Naive thymus-derived CD4-positive, alpha-beta T cell (primary cell): Measurements from ENCODE around the gene FAM72B. TPM values are rescaled to one million over a fixed set of nuclear protein-coding genes. Genes with fewer than 3 reads are reported as not detected.
"Not testable (repeated sequence)": the region's sequence is repeated elsewhere in the genome, so short reads cannot be mapped to it uniquely, and the experiment has no call there.

Experiments
- ATAC-seq: fragments of 150-1000 bp; cut with Tn5 transposase; 2 replicates; pipeline ENCODE4 v1.10.0; 2021; ENCODE audit warnings: mild to moderate bottlenecking, moderate library complexity
- CTCF ChIA-PET: fragments of 350-600 bp; sonication (Branson Sonifier 250); formaldehyde crosslinking; loops from one replicate; lab custom pipeline; 2021; ENCODE audit warnings: antibody characterized with exemption; lab: Charles Lee
- POLR2A ChIA-PET: fragments of 350-600 bp; sonication (Branson Sonifier 250); formaldehyde crosslinking; loops from one replicate; lab custom pipeline; 2021; ENCODE audit warnings: antibody characterized with exemption, inconsistent platforms; lab: Charles Lee
- DNase-seq, 9 donors: peaks; one replicate each; pipeline versions ENCODE4 v3.0.0 to v3.0.0-alpha.2; 2020 to 2022; ENCODE audit warnings: mixed read lengths in 1 of 9
- H3K27ac ChIP-seq: one replicate; pipeline ENCODE4 v1.7.0; 2013; ENCODE audit warnings: mild to moderate bottlenecking, low read depth, low read length, moderate library complexity
- H3K27me3 ChIP-seq, 2 donors: one replicate each; pipeline ENCODE4 v1.7.0; 2013; ENCODE audit warnings: low read length in 2 of 2, mild to moderate bottlenecking in 2 of 2, moderate library complexity in 2 of 2; ENCODE audit not compliant: control insufficient read depth in 2 of 2, insufficient read depth in 2 of 2
- H3K36me3 ChIP-seq, 3 experiments: 1 replicate in 2 of 3; 2 replicates in 1 of 3; pipeline ENCODE4 v1.7.0; 2013; ENCODE audit warnings: low read length in 3 of 3, mild to moderate bottlenecking in 3 of 3, moderate library complexity in 1 of 3; ENCODE audit not compliant: insufficient read depth in 3 of 3, control insufficient read depth in 2 of 3
- H3K4me1 ChIP-seq, 2 donors: one replicate each; pipeline ENCODE4 v1.7.0; 2013; ENCODE audit warnings: low read length in 2 of 2, mild to moderate bottlenecking in 2 of 2, moderate library complexity in 1 of 2; ENCODE audit not compliant: control insufficient read depth in 2 of 2, insufficient read depth in 2 of 2
- H3K4me3 ChIP-seq: 2 replicates; pipeline ENCODE4 v1.7.0; 2013; ENCODE audit warnings: mild to moderate bottlenecking, low read length
- H3K9me3 ChIP-seq, 3 experiments: 1 replicate in 2 of 3; 2 replicates in 1 of 3; pipeline ENCODE4 v1.7.0; 2013; ENCODE audit warnings: low read length in 3 of 3; ENCODE audit not compliant: control insufficient read depth in 2 of 3
- H3K27ac Mint-ChIP-seq, 9 donors: one replicate each; pipeline ENCODE4 v1.8.0; 2020 to 2022; ENCODE audit warnings: mixed read lengths in 9 of 9, mild to moderate bottlenecking in 8 of 9, moderate library complexity in 5 of 9, inconsistent platforms in 2 of 9
- H3K27me3 Mint-ChIP-seq, 5 donors: one replicate each; pipeline ENCODE4 v1.8.0; 2021 to 2022; ENCODE audit warnings: mixed read lengths in 5 of 5, mild to moderate bottlenecking in 1 of 5
- H3K36me3 Mint-ChIP-seq, 5 donors: one replicate each; pipeline ENCODE4 v1.8.0; 2020 to 2022; ENCODE audit warnings: mixed read lengths in 5 of 5, mild to moderate bottlenecking in 3 of 5, inconsistent platforms in 1 of 5
- H3K4me1 Mint-ChIP-seq, 7 donors: one replicate each; pipeline ENCODE4 v1.8.0; 2020 to 2022; ENCODE audit warnings: mixed read lengths in 7 of 7, mild to moderate bottlenecking in 3 of 7, inconsistent platforms in 1 of 7
- H3K4me3 Mint-ChIP-seq, 10 donors: one replicate each; pipeline ENCODE4 v1.8.0; 2020 to 2022; ENCODE audit warnings: mild to moderate bottlenecking in 10 of 10, mixed read lengths in 10 of 10, moderate library complexity in 6 of 10, inconsistent platforms in 2 of 10
- H3K9me3 Mint-ChIP-seq, 11 donors: one replicate each; pipeline ENCODE4 v1.8.0; 2020 to 2022; ENCODE audit warnings: mixed read lengths in 11 of 11, mild to moderate bottlenecking in 4 of 11, inconsistent platforms in 1 of 11, moderate library complexity in 1 of 11
- intact Hi-C, 2 donors: fragments of 100-400 bp; cut with micrococcal nuclease; formaldehyde crosslinking; loops; one replicate each; pipeline ENCODE4 v1.15.1; 2023
- polyA plus RNA-seq, 2 donors: library from polyadenylated mRNA; unstranded; fragments of 300-500 nt; fragmentation: Illumina TruSeq; gene quantifications; one replicate each; pipeline ENCODE4 v1.2.3, GENCODE V29; 2021
- total RNA-seq, 6 experiments: library from RNA in 5 of 6; stranded (reverse) in 5 of 6; gene quantifications; 1 replicate in 5 of 6; 2 replicates in 1 of 6; pipeline ENCODE4 v1.2.3 and lab custom pipeline; 2021 to 2026

Gene FAM72B
- total and polyA plus RNA-seq, 7 experiments from 2014 or later = 0.27 to 14.2 (median 0.53) TPM; not detected in 1

DNA sequence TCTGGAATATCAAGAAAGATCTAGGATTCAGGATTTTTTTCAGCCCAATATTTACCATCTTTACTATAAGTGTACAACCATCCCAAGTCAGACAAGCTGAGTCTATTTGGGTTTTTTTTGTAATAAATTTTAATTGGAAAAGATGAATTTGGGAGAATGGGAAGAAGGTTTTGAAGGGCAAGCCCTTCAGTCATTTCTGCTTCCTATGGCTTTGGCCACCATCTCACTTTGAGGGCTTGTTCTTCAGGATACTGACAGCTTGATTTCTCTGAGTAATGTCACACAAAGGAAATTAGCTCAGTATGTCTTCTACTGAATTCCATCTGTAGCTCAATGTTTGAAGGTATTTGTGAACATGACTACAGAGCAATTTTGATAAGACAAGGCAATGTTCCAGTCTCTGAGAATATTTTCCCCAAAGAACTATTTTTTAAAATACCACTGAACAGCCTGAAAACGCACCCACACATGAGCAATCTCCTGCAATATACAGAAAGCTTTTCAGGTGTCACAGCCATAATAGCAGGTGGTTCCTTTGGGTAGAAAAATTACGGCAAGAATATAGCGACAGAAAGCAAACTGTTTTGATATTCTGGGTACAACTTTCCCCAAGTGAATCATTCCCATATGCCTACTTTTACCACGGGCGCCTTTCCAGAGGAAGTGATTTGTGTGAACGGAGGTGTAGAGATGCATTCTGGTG, 22.8 kb downstream of the FAM72B start:
- H3K27me3 ChIP-seq, H3K27ac ChIP-seq, intact Hi-C loops, H3K27ac Mint-ChIP-seq, H3K9me3 Mint-ChIP-seq, DNase-seq, POLR2A ChIA-PET, H3K36me3 ChIP-seq, H3K27me3 Mint-ChIP-seq, H3K4me3 Mint-ChIP-seq, H3K4me1 ChIP-seq, H3K4me3 ChIP-seq, H3K4me1 Mint-ChIP-seq, H3K36me3 Mint-ChIP-seq, ATAC-seq, CTCF ChIA-PET, H3K9me3 ChIP-seq: not testable (repeated sequence)

DNA sequence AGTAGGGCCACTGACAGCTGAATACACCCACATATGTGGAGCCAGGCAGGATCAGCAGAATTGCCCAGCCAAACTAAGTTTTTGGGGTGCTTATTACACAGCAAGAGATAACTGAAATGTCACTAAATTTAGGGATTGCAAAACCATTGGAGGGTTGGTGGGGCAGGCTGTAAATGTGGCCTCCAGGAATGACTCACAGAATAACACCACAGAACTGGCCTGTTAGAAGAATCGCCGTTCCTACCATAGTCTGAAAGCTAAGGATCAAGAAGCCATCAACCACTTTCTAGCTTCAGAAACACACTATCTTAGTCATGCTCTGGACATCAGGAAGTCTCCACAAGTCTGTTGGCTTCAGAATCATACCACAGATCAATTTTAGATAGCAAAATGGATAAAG, 24.0 kb downstream of the FAM72B start:
- intact Hi-C loops = not testable (repeated sequence)

GRCh38 chr1:121157609-121158008, 26.5 kb downstream of the FAM72B start:
- H3K27me3 ChIP-seq, intact Hi-C loops, POLR2A ChIA-PET, DNase-seq, H3K27ac Mint-ChIP-seq, H3K36me3 ChIP-seq, H3K4me3 Mint-ChIP-seq, H3K4me3 ChIP-seq, H3K27ac ChIP-seq, CTCF ChIA-PET, H3K9me3 ChIP-seq, H3K36me3 Mint-ChIP-seq, H3K27me3 Mint-ChIP-seq, H3K4me1 Mint-ChIP-seq, H3K9me3 Mint-ChIP-seq, H3K4me1 ChIP-seq: not testable (repeated sequence)
- ATAC-seq = peak; percentile 34

More for the DNA sequence above, 24.0 kb downstream of the FAM72B start:
- H3K4me1 ChIP-seq, H3K4me3 ChIP-seq, H3K36me3 ChIP-seq, H3K4me1 Mint-ChIP-seq, DNase-seq, H3K27ac Mint-ChIP-seq, H3K27ac ChIP-seq, H3K4me3 Mint-ChIP-seq, POLR2A ChIA-PET, H3K27me3 Mint-ChIP-seq, H3K36me3 Mint-ChIP-seq, H3K27me3 ChIP-seq, H3K9me3 Mint-ChIP-seq, H3K9me3 ChIP-seq, CTCF ChIA-PET: not testable (repeated sequence)
- ATAC-seq = peak; percentile 52

- CTCF ChIA-PET, H3K9me3 ChIP-seq, H3K4me1 Mint-ChIP-seq, H3K4me3 ChIP-seq, H3K4me1 ChIP-seq, DNase-seq, H3K36me3 Mint-ChIP-seq, POLR2A ChIA-PET, H3K4me3 Mint-ChIP-seq, intact Hi-C loops, H3K27me3 ChIP-seq, H3K27ac Mint-ChIP-seq, H3K27ac ChIP-seq, H3K27me3 Mint-ChIP-seq, H3K9me3 Mint-ChIP-seq, H3K36me3 ChIP-seq: not testable (repeated sequence)
- ATAC-seq = peak; percentile 31
These were observed 27.1 kb downstream of the FAM72B start for GRCh38 chr1:121156958-121157603.

DNA sequence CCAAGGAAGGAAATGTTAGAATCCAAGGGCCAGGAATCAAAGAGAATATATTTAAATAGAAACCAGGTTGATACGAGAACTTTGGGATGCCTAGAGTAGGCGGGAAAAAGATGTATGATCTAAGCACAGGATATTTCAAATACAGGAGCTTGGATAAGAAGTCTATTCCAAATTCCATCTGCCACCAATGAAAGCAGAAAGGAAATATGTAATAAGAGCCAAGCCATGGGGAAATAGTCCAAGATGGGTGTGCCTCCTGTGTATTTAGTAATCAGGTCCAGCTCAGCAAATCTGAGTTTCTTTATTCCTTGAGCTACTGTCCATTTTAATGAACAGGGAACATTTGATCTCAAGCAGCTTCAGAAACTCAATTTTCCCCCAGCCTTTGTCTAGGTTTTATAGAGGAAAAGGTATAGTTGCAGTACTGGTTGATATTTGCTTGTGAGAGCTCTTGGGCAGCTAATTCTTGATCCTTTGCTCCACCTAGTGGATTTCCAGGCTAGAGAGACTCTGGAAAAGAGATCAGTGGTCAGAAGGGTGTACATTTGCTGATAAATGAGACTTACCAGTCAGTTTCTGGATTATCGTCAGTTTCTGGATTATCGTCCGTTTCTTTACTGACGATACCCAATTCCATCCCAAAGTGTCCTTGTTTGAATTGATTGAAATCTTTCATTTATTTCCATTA, 28.3 kb downstream of the FAM72B start:
- intact Hi-C loops, H3K4me3 ChIP-seq, H3K36me3 ChIP-seq, H3K27me3 Mint-ChIP-seq, CTCF ChIA-PET, H3K4me1 ChIP-seq, H3K27ac Mint-ChIP-seq, H3K36me3 Mint-ChIP-seq, H3K27ac ChIP-seq, H3K27me3 ChIP-seq, POLR2A ChIA-PET, DNase-seq, H3K9me3 Mint-ChIP-seq, ATAC-seq, H3K9me3 ChIP-seq, H3K4me3 Mint-ChIP-seq, H3K4me1 Mint-ChIP-seq: not testable (repeated sequence)

GRCh38 chr1:121154811-121155210, 29.3 kb downstream of the FAM72B start:
- H3K27me3 ChIP-seq, H3K4me3 Mint-ChIP-seq, POLR2A ChIA-PET, H3K9me3 ChIP-seq, DNase-seq, H3K27ac ChIP-seq, H3K4me3 ChIP-seq, H3K36me3 Mint-ChIP-seq, ATAC-seq, H3K9me3 Mint-ChIP-seq, H3K4me1 ChIP-seq, H3K36me3 ChIP-seq, intact Hi-C loops, H3K27me3 Mint-ChIP-seq, CTCF ChIA-PET, H3K4me1 Mint-ChIP-seq, H3K27ac Mint-ChIP-seq: not testable (repeated sequence)

DNA sequence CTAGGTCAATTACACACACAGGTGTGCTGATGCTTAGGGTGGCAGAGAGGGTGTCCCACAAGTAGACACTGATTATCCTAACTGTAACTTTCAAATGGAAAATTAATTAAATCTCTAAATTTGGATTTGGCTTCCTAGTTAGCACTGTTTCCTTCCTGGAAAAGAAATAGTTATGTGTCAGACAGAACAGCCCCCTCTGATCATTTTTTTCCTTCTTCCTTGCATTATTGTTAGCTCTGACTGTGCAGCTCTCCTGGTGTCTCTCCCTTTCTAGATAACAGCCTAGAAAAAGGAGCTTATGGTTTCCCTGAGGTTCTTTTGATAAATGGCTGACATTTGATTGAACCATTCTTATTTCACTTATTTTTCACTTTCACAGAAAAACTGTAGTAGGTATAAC, 31.4 kb downstream of the FAM72B start:
- H3K4me1 Mint-ChIP-seq, H3K9me3 Mint-ChIP-seq, H3K36me3 Mint-ChIP-seq, H3K27ac Mint-ChIP-seq, H3K27me3 Mint-ChIP-seq, intact Hi-C loops, H3K4me1 ChIP-seq, H3K9me3 ChIP-seq, ATAC-seq, H3K4me3 ChIP-seq, H3K4me3 Mint-ChIP-seq, H3K36me3 ChIP-seq, H3K27me3 ChIP-seq, H3K27ac ChIP-seq, POLR2A ChIA-PET, DNase-seq, CTCF ChIA-PET: not testable (repeated sequence)
